Panc1 (cell line): ENCODE measurements around the gene XXYLT1.

Source experiments
- POLR2AphosphoS5 ChIP-seq: IDR thresholded peaks from 2 replicates; pipeline ENCODE4 v1.6.1; 2012; ENCODE audit warnings: mild to moderate bottlenecking, low read depth, low read length, moderate library complexity
- SIN3A ChIP-seq: IDR thresholded peaks from 2 replicates; pipeline ENCODE4 v1.6.1; 2012; ENCODE audit warnings: low read depth, mild to moderate bottlenecking, low read length, moderate library complexity, borderline replicate concordance; ENCODE audit not compliant: insufficient read depth
- TF ChIP-seq, protein P1 (sequence below): fragments of 450-650 bp; IDR thresholded peaks from 2 replicates; pipeline ENCODE4 v1.5.1; 2017; ENCODE audit warnings: mild to moderate bottlenecking

DNA sequence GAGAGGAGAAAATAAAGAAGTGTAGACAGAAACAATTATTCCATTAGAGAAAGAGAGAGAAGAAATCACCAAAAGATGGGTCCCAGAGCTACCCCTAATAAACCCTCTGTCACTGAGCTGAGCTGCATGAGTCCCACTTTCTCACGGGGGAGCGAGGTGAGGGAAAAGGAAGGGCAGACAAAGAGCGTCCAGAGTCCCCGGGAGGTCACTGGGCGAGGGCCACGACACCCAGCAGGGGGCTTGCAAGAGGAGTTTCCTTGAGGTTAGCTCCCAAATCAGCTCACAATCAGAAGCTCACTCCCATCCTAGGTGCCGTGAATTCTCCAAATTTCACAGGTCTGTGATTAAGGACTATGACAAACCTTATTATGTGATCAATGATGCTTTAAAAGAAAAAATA lies 62.3 kb downstream of the XXYLT1 start:
- no peak for TF ChIP-seq POLR2AphosphoS5
- TF ChIP-seq, protein P1, sequence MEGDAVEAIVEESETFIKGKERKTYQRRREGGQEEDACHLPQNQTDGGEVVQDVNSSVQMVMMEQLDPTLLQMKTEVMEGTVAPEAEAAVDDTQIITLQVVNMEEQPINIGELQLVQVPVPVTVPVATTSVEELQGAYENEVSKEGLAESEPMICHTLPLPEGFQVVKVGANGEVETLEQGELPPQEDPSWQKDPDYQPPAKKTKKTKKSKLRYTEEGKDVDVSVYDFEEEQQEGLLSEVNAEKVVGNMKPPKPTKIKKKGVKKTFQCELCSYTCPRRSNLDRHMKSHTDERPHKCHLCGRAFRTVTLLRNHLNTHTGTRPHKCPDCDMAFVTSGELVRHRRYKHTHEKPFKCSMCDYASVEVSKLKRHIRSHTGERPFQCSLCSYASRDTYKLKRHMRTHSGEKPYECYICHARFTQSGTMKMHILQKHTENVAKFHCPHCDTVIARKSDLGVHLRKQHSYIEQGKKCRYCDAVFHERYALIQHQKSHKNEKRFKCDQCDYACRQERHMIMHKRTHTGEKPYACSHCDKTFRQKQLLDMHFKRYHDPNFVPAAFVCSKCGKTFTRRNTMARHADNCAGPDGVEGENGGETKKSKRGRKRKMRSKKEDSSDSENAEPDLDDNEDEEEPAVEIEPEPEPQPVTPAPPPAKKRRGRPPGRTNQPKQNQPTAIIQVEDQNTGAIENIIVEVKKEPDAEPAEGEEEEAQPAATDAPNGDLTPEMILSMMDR, result no peak
- TF ChIP-seq SIN3A, result no peak
